GM19023 (cell line): ENCODE measurements around the gene RIMBP2.
"Not testable (repeated sequence)": the region's sequence is repeated elsewhere in the genome, so short reads cannot be mapped to it uniquely, and the experiment has no call there.

ENCODE experiments used
- ATAC-seq: cut with Tn5 transposase; IDR thresholded peaks from one replicate; pipeline ENCODE4 v1.9.1; 2021; ENCODE audit warnings: mild to moderate bottlenecking, moderate library complexity; ENCODE audit not compliant: unreplicated experiment

RIMBP2 gene

DNA sequence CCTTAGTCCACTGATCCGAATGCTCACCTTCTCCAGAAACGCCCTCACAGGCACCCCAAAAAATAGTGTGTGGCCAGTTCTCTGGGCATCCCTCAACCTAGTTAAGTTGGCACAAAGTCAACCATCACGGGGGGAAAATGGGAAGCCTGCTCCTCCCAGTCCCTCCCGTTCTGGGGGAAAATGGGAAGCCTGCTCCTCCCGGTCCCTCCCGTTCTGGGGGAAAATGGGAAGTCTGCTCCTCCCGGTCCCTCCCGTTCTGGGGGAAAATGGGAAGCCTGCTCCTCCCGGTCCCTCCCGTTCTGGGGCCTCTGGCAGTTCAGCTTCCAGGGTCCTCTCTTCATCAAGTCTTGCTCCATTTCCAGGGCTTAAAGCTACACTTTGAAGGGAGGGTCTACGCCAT lies 106.1 kb downstream of the RIMBP2 start:
- ATAC-seq = no peak

DNA sequence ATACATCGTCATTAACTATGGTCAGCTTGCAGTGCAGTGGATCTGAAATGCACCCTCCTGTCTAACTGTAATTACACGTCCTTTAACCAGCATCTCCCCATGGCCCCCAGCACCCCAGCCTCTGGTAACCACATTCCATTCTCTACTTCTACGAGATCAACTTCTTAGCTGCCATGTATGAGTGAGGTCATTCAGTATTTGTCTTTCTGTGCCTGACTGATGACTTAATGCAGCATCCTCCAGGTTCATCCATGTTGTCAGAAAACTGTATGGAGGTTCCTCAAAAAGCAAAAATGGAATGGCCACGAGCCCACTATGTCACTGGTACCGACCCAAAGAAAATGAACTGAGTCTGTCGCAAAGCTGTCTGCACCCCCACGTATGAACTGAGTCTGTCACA lies 107.3 kb downstream of the RIMBP2 start:
- no peak for ATAC-seq

DNA sequence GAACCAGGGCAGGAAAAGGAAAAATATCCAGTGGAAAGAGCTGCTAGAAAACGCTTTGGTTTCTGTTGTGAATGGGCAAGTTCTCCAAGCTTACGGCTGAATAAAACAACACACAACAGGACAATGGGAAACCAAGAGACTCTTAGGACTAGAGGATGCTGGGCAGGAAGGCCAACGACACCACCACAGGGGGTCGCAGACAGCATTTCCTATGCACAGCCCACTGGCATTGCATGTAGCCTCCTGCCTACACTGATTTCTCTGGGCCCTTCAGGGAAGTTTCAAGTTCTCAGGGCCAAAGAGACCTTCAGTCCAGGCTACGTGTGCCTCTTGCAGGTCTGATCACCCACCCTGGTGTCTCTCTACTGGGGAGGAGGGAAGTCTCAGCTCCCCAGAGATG lies 108.0 kb downstream of the RIMBP2 start:
- no peak for ATAC-seq

DNA sequence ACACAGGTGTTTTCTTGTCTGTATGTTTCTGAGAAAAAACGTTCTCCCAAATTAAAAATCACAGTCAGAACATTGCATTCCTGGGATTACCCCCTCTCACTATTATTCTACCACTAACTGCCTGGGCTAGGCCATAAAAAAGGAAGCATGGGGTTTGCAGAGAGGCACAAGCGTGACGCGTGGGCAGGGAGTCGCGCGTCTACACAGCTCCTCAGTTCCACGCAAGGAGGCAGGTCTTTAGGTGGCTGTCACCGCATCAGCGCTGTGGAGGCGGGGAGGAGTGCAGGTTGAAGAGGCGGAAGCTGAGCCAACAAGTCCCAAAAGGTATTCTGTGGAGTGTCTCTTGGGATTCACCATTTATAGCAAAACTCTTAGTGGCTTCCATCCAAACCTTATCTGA lies 109.9 kb downstream of the RIMBP2 start:
- no peak for ATAC-seq

DNA sequence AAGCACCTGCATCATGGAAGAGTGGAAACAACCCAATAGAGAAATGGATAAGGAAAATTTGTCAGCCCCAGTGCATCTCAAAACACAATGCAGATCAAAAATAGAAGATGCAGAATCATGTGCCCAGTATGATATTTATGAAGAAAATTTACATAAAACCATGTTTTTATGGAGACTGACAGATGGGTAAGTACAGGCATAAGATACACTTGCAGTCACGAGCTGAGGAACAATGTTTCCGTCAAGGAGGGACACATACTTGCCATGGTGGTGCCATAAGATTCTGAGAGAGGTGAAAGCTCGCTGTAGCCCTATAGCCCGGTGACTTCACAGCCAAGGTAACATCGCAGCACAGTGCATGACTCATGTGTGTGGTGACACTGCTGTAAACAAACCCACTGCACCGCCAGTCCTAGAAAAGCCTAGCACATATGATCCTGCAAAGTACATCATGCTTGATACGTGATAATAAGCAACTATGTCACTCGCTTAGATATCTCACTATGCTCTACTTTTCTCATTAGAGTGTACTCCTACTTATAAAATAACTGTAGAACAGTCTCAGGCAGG lies 112.6 kb downstream of the RIMBP2 start:
- ATAC-seq = no peak

DNA sequence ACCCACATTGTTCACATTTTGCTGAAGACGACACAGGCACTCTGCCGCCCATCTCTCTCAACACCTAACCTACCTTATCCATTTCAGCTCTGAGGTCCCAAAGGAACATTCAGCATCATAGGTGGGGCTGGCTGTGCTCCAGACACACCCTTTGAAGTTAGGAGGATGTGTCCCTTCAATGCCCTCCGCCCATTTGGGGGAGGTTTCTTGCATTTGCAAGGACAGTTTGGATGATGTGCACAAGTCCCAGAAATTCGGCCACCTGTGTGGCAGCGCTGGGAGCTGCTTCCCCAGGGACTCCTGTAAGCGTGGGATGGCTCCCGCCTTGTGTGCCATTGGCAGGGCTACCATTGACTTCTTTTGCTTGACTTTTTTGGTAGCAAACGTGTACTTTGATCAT lies 113.8 kb downstream of the RIMBP2 start:
- no peak for ATAC-seq

DNA sequence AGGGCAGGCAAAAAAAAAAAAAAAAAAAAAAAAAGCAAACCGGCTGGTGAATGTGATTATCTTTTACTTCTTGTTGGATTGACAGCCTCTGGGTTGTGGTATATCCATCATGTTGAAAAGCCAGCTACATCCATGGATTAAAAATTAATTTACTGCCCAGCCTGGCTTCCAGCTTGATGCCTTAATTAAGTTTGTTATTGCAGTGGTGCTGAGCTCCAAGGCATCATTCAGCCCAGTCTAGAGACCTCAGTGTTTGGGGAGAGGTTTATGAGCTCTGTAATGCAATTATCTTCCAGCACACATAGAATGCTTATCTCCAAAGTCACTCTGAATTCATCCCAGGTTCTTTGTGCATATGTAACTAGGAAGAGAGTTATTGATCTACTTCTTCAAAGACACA lies 114.8 kb downstream of the RIMBP2 start:
- no peak for ATAC-seq

DNA sequence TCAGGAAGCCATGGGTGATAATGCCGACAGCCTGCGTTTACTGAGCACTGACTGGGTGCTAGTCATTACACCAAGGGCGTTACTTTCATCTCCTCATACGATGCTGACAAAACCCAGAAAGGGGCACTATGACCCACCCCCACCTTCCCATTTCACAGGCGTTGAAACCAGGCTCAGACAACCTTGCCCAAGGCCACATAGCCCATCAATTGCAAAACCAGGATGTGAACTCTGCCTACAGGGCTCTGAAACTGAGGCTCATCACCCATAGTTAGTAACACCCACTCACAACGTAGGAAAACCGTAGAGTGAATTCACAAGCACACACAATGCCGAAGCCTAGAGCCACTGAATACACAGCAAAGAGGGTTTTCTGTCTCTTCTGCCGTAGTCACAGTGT lies 119.9 kb downstream of the RIMBP2 start:
- ATAC-seq = no peak

DNA sequence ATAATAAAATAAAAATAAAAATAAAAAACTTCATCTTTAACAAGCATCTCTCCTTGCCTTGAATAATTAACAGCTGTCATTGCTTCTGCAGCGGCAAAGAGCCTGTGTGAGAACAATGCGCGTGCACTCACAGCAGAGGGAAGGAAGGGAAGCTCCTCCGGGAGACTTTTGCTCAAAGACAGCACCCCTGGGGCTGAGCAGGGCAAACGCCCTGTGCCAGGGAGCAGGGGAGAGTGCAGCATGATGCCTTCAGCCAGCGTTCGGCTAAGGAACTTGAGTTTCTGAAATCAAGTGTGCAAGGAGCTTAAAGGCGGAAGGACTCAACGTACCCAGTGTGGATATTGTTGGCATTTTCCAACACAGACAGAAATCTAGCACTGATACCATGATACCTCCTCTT lies 120.5 kb downstream of the RIMBP2 start:
- no peak for ATAC-seq

DNA sequence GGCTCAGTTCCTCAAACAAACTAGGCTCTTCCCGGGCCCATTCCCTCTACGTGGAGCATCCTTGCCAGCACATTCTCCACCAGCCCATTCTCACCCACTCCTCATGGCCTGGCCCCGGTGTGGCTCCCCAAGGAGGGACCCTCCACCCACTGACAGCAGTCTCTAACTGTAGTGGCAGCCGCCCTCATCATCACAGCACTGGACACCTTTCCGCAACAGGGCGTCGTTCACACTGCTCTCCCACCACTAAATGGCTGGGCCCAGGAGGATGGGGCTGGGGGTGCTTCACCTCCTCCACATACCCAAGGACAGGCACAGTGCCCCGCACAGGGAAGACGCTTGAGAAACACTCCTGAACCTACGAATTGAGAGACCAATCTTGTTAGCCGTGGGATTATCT lies 123.0 kb downstream of the RIMBP2 start:
- no peak for ATAC-seq

DNA sequence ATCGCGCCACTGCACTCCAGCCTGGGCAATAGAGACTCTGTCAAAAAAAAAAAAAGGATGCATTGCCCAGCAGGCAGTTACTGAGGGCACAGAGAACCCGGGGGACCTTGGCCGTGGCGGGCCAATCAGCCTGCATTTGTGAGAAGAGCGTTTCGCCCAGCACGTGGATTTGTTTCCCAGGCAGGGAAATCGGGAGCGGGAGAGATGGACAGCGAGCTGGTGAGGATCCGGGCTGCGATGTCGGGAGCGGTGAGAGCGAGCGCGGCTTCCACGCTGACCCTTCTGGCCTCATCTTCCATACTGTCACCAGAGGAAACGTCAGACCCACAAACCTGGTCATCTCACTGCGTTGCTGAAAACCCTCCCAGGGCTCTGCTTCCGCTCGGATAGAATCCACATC lies 123.5 kb downstream of the RIMBP2 start:
- no peak for ATAC-seq

DNA sequence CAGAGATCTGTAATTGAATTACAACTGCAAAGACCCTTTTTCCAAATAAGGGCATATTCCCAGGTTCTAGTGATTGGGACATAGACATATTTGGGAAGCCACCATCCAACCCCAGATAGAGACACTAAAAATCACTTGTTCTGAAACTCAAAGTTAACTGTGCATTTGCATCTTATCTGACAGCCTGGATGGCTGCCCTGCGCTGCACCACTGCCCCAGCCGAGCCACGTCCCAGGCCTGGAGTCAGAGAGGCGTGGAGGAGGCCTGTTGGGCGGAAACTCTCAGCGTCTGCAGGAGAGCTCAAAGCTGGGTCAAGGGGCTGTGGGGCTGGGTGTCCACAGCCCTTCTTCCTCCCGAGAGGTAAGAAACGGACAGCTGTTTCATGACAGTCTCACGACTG lies 124.4 kb downstream of the RIMBP2 start:
- ATAC-seq = no peak

DNA sequence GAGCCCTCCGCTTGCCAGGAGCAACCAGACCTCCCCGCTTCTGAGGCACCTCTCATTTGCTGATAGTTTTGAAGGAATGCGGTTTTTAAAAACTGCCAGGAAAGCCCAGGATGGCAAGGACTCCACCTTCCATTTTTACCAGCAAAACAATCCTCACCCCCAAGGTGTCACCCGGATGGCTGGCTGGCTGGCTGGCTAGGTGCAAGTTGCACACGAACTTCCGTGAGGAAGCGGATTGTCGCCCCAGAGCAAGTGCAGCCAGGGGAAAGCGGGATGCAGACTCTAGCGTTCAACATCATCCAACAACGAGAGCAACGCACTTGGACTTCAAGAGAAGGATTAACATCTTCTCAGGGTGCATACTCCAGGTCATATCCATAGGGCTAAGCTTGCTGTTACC lies 125.4 kb downstream of the RIMBP2 start:
- ATAC-seq = no peak

DNA sequence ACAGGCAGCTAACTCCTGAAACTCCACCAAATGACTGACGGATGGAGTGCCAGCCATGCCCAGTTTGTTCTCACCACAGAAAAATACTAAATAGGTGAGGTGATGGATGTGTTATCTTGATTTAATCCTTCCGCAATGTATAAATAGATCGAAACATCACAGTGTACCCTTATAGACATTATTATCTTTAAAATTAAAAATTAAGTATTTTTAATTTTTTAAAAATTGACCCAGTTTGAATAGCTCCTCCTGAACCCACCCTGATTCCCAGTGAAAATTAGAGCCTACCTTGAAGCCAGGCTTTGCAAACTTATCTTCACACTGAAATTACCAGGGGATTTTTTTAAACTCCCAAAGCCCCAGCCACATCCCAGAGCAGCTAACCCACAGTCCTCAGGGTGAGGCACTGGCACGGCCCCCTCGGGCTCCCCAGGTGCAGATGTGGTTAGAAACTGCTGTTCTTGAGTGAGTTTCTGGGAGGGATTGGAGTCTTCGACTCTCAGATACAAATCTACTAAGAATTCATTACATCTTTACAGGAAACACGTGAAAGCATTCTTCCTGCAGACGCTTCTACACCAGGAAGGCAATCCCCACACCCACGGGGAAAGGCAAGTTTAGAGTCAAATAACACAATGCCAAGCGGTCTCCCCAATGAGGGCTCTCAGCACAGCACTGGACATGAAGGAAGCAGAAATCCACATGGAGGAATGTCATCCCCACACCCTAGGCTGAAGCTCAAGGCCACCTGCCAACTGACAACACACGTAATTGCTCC lies 126.4 kb downstream of the RIMBP2 start:
- no peak for ATAC-seq

DNA sequence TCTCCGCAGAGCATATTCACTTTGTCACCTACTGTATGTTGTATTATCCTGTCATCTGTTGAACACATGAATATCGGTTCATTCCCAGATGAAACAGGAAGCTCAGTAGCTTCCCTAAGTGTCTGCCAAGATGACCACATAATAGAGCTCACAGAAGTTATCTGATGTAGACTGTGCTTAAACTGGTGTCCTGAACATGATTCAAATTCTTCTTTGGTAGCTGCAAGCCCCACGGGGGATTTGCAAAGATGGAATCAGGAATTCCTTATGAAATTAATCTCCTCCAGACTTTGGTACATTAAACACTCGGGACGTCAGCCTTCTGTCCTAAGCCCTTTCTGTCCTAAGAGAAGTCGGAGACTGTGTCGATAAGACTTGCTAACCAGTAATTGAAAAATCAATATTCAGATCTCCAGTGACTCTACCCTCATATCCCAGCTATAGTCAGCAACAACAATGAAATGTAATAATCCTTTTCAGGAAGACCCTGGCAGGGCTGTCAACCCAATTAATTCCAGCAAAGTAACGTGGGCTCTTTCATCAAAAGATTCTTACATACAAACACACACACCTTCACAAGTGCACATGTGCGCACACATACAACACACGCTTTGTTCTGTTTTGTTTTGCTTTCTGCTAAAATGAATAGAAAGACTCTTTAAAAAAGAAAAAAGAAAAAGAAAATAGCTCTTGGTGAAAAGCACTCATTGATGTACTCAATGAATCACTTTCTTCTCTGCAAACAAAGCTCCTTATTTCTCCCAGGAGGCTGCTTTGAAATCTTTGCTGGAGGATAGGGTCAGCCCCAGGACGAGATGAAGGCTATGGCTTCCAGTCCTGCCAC lies 127.2 kb downstream of the RIMBP2 start:
- no peak for ATAC-seq

DNA sequence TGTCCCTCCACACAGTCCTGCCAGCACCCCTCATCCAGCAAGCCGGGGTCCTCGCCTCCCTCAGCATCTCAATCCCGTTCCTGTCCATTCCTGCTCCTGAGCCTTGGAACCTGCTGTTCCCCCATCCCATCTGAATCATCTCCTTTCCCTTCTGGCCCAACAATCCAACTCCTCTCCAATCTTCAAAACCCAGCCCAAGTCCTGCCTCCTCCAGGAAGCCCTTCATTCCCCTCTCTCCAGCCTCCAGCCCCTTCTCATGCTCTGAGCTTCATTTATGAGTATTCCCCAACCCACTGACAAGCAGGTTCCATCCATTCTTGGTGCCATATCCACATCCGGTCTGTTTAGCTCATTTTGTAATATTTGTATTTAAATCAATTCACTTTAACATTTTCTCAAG lies 128.1 kb downstream of the RIMBP2 start:
- ATAC-seq = no peak

DNA sequence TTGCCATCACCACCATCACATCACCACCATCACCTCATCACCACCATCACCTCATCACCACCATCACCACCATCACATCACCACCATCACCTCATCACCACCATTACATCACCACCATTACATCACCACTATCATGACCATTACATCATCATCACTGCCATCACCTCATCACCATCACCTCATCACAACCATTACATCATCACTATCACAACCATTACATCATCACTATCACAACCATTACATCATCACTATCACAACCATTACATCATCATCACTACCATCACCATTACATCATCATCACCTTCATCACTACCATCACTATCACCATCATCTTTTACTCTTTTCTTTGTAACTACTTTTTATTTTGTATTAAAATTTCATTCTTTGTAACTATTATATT lies 131.6 kb downstream of the RIMBP2 start:
- not testable (repeated sequence) for ATAC-seq

DNA sequence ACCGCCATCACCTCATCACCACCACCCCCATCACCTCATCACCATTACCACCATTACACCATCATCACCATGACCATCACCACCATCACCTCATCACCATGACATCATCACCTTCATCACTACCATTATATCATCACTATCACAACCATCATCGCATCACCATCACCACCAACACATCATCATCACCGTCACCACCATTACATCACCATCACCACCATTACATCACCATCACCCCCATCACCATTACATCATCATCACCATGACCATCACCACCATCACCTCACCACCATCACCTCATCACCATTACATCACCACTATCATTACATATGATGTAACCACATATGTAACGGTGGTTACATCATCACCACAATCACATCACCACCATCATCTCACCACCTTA lies 132.3 kb downstream of the RIMBP2 start:
- ATAC-seq = no peak

DNA sequence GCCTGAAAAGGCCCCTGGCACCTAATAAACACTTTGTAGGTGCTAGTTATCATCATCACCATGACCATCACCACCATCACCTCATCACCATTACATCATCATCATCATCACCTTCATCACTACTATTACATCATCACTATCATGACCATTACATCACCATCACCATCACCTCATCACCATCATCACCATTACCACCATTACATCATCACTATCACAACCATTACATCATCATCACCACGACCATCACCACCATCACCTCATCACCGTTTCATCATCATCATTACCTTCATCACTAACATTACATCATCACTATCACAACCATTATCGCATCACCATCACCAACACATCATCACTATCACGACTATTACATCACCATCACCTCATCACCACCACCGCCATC lies 132.8 kb downstream of the RIMBP2 start:
- no peak for ATAC-seq

DNA sequence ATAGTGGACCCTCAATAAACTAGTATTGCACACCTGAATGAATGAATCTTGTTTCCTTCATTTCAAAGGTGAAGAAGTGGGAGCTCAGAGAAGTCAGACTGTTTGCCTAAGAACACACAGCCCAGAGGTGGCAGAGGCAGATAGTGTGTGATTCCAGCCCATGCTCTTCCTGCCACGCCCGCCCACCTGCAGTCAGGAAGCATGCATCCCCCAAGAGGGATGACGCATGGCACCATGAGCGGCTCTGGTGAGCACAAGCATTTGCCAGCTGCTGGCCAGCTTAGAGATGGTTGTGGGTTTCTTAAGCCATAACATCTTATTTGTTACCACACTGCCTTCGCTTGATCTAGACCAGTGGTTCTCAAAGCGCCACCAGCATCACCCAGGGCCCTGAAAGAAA lies 133.8 kb downstream of the RIMBP2 start:
- no peak for ATAC-seq

DNA sequence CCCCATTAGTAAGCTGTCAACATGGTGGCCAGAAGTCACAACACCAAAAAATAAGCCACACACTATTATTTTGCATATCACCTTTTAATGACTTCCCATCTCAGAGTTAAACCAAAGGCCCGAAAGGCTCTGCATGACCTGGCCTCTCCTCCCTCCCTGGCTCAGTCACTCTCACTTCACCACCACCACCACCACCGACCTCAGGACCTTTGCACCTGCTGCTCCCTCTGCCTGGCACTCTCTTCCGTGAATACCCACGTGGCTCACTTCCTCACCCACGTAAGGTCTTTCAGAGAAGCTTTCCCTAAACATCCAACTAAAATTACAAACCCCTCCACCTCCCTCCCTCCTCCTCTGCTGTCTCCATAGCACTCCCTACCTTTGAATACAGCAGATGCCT lies 134.3 kb downstream of the RIMBP2 start:
- ATAC-seq = no peak

DNA sequence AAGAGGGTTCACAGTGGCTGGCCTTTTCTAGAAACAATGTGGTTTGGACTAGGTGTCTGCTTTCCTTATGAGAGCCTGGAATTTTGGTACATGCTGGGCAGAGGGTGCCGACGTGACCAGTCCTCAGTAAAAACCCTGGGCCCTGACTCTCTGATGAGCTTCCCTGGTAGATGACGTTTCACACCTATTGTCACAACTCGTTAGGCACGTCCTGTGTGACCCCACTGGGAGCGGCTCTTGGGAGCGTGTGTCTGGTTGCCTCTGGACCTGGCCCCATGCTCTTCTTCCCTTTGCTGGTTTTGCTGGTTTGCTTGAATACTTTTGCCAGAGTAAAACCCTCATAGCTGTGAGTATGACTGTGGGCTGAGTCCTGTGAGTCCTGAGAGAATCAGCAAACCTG lies 136.9 kb downstream of the RIMBP2 start:
- no peak for ATAC-seq
